ENCODE measurements around the gene FGFBP3. TPM values are rescaled to one million over a fixed set of nuclear protein-coding genes. Genes with fewer than 3 reads are reported as not detected.
"Not testable (repeated sequence)": the region's sequence is repeated elsewhere in the genome, so short reads cannot be mapped to it uniquely, and the experiment has no call there.

The FGFBP3 gene
- polyA plus RNA-seq, 1 donor: 3.1 TPM

GRCh38 chr10:91901784-91902677 lies 7.3 kb downstream of the FGFBP3 start:
- no peak for DNase-seq

DNA sequence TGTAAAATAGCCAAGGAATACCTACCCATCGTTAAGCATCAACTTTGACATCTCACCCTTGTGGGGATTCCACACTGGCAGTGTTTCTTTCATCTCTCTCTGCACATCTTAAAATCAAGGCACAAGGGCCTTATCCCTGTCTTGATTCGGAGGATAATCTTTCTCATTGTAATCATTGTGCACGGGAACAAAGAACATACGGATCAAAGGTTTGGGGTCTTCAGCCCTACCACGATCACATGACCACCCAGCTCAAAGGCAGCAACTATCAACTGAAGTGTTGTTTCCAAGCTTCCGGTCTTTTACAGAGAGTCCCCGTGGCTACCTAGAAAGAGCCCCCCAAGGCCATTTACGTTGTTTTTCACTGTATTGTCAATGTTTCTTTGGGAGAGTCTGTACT lies 11.9 kb downstream of the FGFBP3 start:
- no peak for DNase-seq

DNA sequence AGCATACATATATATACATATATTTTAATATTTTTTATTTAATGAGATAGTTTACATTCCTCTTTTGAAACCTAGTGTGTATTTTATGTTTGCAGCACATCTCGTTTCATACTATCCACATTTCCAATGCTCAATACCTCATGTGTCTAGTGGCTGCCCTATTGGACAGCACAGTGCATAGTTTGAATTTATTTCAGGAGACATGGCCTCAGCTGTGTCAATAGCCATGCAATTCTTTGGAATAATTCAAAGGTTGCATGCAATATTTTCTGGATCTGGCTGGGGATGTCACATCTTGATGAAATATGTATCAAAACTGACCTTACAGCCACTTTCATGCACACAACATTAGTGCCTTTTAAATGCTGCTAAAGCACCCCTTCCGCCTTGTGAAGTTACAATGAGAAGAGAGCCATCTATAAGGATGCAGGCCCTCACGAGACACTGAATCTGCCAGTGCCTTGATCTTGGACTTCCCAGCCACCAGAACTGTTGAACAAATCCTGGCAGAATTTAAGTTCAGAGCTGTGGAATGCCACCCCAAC lies 13.0 kb downstream of the FGFBP3 start:
- no peak for DNase-seq

DNA sequence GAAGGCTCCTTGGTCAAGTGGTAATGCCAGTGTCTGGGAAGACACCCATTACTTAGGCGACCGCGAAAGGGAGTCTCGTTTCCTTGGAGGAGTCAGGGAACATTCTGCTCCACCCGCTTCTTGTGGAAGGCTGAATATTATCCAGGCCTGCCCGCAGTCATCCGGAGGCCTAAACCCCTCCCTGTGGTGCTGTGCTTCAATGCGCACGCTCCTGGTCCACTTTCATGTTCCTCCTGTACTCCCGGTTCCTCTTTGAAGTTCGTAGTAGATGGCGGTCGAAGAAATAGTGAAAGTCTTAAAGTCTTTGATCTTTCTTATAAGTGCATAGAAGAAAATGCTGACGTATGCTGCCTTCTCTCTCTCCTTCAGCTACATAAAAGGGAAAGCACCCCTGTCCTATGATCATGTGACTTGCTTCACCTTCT lies 15.0 kb downstream of the FGFBP3 start:
- not testable (repeated sequence) for DNase-seq

DNA sequence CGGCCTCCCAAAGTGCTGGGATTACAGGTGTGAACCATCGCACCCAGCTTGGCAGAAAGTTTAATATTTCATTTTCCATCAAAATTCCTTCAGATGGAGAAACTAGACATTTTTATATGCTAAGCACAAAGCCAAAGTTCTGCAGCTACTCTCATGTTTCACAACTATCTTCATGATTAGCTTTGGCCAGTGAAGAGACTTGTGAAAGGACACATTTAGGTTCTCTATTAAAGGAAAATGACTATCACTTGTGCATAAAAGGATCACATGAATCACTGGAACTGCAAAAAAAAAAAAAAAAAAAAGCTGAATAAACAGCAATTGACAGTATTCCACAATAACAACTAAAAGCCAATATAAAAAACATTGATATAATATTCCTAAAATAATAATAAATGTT lies 16.2 kb downstream of the FGFBP3 start:
- DNase-seq: no peak

DNA sequence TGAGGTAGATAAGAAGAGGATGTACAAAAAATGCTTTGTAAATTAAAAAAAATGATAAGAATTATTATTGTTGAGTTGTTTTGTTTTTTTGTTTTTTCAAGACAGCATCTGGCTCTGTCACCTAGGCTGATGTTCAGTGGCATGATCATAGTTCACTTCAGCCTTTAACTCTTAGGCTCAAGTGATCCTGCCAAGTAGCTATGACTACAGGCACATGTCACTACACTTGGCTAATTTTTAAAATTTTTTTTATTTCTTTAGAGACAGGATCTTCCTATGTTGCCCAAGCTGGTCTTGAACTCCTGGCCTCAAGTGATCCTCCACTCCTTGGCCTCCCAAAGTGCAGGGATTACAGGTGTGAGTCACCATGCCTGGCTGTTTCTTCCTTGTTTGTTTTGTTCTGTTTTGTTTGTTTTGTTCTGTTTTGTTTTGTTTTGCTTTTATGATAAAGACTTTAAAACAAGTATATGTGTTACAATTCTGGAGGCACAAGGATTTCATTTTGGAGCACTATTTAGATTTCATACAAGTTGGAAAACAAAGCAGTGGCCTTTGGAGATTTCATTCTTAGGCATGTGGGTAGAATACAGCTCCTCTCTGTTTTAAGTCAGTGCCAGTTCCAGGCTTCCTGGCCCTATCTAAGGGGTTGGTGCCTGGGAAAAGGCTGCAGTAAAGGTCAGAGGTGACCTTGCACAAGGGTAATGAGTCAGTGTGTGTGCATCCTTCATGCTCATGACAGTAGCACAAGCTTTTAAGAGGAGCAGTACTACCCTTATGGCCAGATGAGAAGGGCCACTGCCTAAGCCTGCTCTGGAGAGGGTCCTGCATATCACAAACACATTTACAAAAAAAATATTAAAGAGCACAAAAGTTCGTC lies 17.9 kb downstream of the FGFBP3 start:
- DNase-seq: no peak

DNA sequence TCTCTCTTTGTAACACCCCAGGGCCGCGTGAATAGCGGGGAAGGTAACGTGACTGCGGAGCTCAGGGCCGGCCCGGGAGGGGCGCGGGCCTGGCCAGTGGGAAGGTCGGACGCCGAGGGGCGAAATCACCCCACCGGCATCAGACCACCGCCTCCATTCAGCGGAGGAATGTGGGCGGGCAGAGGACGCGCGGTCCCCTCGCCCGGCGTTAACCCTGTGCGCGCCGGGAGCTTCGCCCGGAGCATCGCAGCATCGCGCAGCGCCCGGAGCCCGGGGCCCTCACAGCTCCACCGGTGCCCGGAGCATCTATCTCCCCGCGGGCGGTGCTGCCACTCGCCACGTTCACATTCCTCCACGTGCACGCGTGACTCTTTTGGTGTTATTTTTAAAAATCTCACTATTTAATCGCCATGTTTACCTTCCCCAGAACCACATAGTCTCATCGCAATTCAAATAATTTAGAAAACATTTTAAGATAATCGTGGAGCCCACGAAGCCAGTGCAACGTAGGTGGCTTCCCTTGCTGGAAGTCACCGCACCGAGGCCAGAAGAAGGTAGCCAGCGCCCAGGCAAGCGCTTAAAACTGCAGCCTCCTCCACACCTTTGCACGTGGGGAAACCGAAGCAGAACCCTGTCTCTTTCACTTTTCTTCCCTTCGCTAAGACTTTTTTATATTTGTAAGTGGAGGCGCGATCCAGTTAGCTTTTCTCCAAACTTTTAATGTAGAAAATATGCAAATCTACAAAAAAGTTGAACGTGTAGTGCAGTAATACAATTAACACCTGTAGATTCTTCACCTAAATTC lies 21.8 kb downstream of the FGFBP3 start:
- DNase-seq: peak; percentile 66

DNA sequence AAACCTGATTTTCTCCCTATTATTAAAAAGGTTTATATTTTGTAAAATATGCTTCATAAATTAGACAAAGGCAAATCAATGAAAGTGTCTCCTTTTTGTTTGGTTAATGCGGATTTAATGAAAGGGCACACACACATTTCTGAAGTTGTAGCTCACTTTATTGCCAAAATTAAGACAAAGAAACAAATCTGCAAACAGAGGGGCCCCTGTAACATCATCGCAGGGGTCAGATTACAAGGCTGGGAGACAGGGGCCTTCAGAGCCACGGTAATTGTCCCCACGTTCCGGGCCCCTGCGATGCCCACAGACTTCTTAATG lies 22.4 kb downstream of the FGFBP3 start:
- DNase-seq: no peak

- DNase-seq: no peak
Measured at GRCh38 chr10:91885362-91886079, 23.8 kb downstream of the FGFBP3 start.

DNA sequence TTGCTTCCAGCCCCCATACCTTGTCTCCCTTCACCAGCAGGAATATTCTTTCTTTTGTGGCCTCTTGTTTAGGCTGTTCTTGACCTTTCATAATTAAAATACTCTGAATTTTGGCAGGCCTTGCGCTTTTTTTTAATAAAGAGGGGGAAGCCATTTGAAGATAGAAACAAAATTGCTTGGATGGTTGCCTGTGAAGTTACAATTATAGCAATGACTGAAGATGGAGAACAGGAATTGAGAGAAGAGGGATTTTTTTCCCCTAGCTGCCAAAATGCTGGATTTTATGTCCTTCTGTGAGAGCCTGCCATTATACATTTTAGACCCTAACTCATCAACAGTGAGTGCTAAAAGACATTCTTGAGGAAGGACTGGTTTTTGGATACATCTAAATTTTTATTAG lies 24.8 kb downstream of the FGFBP3 start:
- DNase-seq: no peak

DNA sequence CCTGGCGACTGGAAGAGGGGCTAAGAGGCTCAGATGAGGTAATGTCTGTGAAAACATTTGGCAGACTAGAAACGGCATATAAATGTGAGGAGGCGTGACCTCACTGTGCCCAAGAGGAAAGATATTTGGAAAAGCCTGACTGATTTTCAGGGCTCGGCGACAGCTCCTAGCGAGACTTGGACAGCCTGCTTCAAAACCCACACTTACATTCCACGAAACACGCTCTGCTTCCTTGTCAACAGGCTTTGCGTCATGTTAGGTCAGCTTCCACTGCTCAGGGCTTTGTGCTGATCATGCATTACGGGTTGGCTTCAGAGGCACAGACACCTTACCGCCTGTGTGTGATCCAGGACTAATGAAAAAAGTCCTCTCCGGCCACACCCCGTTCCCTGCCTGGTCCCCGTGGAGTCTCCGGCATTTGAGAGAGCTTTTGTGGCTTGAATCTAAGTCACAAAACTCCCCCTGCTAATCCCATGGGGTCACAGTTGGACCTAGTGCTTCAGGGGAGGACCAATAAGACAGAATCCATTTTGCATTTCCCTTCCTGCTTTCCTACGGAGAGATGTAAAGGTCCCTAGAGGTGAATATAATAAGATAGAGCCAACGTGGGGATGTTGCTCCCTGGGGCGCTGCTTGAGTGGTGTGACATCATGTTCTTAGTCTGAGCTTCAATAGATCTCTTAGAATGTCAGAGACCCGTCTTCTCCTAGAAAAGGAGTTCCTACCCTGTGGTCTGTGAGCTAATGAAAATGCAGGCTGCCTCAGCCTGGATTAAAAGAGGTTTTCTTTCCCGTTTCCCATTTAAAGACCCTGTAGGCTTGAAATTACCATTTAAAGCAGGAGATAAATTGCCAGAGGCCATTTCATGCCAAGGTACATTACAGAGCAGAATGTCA lies 25.5 kb downstream of the FGFBP3 start:
- DNase-seq: peak; percentile 53

GRCh38 chr10:91880310-91880709 lies 29.0 kb downstream of the FGFBP3 start:
- DNase-seq: no peak

DNA sequence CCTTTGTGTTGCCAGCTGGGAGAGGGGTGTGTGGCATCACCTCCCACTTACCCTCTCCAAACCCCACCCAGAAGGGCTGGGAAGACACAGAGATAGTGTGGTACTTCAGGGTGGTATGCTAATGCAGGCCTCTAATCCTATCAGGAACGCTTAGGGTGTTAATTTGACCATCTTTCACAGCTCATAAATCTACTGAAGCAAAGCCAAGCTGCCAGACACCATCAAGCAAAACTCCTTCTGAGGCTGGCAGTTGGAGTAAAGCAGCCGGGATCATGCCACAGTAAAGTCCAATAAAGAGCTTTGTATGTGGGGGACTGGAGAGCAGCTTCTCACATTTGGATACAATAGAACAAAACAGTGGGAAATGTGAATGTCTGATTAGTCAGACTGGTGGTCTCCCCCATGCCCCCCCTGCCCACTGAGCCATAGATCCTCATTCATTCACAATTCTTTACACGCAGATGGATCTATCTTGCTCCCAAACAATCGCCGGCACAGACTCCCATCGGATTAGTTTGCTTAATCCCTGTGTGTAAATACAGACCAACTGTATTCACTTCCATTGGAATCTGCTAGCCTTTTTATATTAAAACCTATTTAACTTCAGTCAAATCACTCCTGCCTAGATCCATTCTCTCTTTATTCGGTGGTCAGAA lies 29.6 kb downstream of the FGFBP3 start:
- no peak for DNase-seq

DNA sequence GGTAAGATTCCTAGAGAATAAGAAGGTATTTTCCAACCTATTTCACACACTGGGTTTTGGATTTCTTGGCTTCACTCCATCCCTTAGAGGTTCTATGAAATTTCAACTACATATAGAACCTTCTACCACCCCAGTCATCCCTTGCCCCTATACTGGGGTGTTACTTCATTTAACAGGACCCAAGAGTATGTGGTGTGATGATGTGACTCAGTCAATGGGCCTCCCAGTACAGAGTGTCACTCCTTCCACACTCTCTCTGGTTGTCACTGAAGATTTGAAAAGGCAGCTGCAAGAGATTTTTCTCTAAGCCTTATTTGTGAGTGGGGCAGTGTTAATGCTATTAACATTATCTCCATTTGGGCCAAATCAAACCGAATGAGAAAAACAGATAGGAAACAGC lies 33.5 kb downstream of the FGFBP3 start:
- DNase-seq: no peak

GRCh38 chr10:91875156-91875555 lies 34.1 kb downstream of the FGFBP3 start:
- DNase-seq: no peak

DNA sequence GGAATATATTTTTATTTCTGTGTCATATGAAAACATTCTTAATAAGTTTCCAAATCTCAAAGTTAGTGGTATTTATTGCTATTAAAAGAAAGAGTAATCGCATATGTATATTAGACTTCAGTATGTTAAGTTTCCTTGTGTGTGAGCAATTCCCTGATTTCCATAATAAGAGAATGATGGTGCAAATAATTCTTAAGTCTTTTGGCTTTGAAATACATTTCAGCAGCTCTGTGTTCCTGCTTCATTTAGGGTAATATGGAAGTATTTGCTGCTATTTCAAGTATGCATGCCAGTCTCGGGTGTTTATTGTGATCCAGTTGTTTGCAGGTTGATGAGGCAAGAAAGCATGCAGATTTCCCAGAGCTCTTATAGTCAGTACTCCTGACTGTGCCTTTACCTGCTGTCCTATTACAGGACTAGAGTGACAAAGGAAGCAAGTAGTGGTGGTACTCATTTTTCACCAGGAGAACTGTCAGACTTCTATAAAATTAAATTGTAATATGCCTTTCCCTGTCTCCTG lies 43.7 kb downstream of the FGFBP3 start:
- DNase-seq: no peak

DNA sequence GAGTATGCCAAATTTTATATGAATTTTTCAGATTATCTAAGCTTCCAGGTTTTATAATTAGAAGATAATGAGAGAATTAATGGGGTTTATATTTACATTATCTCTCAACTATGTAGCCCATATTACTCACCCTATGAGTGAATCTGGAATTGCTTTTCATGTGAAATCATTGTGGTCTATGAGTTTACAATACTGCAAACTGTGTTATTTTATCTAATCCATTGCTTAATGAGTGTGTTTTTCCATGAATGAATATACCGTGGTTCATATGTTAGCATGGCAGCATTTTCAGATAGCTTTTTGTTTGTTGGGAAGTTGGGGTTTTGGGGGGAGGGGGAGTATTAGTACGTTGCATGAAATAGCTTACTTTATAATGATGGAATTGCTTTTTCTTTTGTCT lies 44.5 kb downstream of the FGFBP3 start:
- DNase-seq: no peak

- no peak for DNase-seq
Measured at GRCh38 chr10:91864099-91864498, 45.2 kb downstream of the FGFBP3 start.

- DNase-seq: no peak
Measured at GRCh38 chr10:91860885-91861284, 48.4 kb downstream of the FGFBP3 start.

- peak; percentile 6 for DNase-seq
Measured at GRCh38 chr10:91856637-91857036, 52.6 kb downstream of the FGFBP3 start.
